ENCODE results near the gene CAPN12.

CAPN12 gene

DNA sequence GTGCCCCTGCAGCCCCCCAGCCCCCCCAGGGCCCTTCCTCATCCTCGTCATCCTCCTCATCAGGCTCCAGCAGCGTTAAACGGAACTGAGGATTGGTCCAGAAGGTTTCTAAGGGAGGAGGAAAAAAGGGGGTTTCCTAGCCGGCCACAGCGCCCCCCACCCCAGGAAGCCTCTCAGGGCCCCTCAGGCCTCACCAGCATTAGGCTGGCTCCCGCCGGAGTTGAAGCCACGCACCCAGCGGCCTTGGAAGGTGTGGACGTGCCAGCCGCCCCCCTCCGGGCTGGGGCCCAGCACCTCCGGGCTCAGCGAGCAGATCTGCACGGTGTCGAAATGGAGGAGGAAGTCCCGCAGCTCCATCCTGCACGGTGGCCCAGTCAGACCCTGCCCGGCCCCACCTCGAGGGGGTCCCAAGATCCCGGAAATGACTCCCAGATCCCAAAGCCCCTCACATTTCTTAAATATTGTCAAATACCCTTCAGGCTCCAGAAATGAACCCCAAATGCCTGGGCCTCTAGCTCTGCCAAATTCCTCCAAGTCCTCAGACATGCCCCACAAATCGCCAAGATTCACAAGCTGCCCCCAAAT, 6.9 kb downstream of the CAPN12 start:
- no peak for DNase-seq (ENCODE audit: low spot score)

DNA sequence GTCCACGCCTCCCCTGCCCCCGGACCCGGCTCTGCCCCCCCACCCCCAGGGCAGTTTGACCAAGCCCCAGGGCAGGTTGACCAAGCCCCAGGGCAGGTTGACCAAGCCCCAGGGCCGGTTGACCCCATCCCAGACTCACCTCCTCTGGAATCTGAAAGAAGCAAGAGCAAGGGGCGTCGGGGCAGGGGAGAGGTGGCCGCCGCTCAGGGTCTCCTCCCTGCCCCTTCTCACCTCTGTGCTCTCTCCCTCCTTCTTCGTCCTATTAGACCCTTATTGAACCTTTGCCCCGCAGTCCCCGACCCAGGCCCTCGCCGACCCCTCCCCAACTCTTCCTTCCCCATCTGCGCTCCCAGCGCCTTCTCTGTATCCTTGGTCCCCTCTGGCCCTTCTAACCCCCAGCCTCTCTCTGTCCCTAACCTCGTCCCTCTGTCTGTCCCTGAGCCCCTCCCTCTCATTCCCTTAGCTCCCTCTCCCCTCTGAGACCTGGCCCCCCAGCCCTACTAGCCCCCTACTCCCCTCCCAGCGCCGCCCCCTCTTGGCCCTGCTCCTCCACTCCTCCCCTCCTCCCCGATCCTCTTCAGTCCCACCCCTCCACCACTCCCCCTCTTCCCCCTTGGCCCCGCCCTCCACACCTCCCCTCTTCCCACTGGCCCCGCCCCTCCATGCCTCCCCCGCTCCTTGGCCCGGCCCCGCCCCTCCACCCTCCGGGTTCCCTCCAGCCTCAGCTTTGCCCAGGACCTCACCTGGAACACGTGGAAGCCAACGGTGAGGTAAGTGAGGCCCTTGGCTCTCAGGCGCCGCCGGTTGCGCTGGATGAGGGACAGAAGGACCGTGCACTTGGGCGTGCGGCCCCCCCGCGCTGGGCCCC, 7.6 kb downstream of the CAPN12 start:
- no peak for DNase-seq (ENCODE audit: low spot score)

DNA sequence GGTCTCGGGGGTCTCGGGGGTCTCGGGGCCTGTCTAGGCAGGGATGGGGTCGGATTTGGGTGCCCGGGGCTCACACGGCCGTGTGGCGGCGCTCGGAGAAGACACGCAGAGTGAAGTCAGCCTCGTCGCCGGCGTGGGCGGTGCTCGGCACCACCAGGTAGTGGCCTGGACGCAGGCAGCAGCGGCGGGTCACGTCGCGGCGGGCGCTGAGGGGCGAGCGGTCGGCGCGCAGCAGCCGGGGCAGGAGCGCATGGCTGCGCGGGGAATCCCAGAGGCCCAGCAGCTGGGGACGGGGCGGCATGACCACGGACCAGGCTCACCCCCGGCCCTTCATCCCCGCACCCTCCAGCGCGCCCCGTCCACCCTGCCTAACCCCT, 8.2 kb downstream of the CAPN12 start:
- no peak for DNase-seq (ENCODE audit: low spot score)

DNA sequence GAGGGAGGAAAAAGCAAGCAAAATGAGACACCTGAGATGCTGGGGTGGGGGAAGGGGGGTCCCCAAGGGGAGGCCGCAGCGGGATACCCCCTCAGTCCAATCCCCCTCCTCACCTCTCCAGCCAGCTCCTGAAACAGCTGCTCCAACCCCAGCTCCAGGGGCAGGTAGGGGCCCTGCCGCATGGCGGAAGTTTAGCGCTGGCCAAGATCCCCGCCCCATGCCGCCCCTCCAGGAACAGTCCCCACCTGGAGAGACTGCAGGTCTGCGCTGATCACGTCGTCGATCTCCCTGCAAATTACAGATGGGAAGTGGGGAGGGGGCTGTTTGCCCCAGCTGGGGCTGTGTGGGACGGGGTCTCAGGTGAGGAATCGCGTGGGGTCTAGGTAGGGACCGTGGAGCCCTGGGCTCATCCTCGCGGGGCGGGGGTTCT, 9.0 kb downstream of the CAPN12 start:
- no peak for DNase-seq (ENCODE audit: low spot score)

DNA sequence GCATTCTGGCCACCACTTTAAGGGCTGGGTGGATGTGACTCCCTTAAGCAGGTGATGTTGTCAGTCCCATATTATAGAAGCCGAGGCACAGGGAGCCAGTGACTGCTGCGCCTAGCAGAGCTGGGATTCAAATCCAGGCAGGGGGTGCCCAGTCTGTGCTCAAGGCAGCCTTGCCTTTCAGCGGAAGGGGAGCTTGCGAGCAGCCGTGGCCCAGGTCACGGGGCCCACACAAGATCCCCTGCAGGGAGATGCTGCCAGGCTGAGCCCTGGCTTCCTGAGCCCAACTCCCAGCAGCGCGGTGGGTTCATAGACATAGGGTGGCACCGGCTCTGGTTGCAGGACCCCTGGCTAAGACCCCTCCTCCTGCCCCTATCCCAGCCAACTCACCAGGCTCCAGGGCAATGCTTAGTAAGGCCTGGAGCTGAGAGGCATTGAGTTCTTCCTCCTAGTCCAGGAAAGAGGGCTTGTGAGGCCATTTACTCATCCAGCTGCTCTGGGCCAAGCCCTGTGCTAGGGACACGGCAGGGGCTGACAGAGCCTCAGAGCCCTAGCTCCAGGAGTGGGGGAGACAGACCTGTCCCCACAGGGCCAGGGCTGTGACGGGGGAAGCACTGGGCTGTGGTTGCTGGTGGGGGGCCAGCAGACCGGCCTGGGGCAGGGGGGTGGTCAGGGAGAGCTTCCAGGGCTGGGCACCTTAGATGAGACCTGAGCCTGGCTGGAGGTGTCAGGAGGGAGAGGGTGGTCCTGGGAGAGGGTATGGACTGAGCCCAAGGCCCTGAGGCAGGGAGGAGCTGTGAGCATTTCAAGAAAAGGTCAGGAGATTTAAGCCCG, 9.6 kb downstream of the CAPN12 start:
- no peak for DNase-seq (ENCODE audit: low spot score)

DNA sequence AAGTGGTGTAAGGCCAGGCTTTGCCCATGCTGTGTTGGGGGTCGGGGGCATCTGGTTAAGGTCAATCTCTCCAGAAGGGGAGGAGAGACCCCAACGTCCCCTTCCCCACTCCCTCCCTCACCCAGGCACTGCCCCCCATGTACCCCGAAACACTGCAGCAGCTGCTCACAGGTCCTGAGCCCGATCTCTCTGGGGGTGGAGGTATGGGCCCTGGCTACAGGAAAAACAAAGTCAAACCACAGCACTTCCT, 10.2 kb downstream of the CAPN12 start:
- DNase-seq (ENCODE audit: low spot score): no peak

DNA sequence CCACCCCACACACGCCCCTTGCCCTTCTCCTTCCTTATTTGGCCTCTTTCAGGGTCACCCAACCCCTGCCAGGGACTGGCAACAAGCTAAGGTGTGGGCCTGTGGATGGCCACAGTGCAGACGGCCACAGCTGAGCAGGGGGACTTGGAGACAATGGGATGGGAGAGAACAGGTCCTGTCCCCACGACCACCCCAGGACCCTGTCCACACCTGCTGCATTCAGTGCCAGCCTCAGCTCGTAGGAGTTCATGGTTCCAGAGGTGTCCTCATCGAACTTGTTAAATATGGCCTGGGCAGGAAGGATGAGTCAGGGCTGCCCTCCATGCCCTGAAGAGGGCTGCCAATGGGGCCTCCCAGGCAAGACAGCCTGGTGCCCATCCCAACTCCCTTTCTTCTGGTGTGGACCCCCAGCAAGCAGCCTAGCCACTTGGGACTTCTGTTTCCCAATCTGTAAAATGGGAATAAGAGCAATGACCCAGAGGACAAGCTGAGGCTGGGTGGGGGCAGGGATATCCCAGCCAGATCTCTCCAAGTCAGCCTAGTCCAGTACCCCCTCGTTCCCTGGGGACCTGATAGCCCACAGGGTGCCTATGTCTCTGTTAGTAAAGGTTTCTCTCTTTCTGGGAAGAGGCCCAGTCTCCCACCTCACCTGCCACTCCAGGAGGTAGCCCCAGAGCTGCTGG, 10.6 kb downstream of the CAPN12 start:
- no peak for DNase-seq (ENCODE audit: low spot score)

DNA sequence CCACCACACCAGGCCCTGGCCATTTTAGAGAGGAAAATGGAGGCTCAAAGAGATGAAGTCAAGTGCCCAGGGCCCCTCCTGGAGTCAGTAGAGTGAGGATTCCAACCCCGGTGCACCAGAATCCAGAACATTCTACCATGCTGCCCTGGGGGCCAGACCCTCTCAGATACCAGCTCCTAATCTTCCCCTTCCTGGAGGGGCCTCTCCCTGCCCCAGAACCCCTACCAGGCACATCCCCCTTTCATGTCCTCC, 11.1 kb downstream of the CAPN12 start:
- DNase-seq (ENCODE audit: low spot score): no peak

DNA sequence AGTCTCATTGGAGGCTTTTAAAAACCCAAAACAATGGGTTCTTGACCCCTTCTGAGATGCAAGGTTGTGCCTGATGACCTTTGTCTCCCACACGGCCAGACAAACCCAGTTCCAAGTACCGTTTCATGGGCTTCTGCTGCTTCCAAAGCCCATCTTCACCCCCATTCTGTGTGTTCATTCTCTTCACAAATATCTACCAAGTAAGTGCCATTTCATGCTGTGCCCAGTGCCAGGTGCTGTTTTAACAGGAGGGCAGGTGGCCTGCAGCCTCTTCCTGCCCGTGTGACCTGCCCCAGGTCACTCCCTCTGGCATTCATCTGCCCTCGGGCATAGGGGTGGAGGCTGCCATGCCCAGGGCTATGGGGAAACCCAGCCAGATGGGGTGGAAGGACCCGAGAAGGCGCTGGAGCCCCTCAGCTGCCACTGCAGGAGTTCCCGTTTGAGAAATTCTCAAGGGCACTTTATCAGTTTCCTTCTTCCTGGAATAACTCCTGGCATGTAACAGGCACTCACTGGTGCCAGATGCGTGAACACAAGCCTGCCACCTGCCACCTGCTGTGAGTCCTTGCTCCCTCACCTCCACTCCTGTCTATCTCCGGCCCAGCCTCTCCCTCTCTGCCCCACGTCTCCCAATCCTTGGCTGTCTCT, 12.5 kb downstream of the CAPN12 start:
- DNase-seq (ENCODE audit: low spot score): no peak

DNA sequence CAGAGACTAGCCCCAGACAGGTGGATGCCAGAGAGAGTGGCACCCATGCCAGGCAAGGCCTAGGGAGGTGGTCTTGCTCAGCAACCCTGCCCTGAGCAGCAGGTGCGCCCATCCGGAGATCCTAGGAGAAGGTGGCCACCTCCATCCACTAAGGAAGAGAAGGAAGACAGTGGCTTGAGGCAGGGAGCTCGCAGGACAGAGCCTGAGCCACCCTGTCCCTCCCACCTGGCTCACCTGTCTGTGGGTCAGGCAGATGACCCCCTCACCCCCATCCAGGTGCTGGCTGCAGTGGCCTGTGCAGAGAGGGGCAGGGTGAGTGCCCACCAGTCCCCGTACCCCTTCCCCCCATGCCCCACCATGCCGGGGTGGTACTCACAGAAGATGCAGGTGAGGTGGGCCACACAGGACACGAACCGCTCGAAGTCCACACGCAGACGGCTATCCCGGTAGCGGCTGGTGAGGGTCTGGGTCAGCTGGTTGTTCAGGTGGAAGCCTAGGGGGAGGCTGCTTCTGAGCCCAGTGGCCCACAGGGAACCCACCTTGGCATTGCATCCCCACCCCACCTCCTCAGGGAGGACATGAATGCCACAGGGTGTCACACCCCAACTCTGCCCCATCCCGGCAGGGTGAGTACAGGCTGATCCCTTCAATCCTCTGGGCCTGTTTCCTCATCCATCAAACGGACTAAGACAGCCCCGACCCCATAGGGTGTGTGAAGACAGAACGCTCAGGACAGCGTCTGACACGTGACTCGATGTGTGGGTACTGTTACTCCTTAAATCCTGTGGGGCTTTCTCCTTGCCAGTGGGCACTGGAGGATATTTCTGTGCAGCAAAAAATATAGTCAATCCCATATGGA, 13.3 kb downstream of the CAPN12 start:
- DNase-seq (ENCODE audit: low spot score): no peak

DNA sequence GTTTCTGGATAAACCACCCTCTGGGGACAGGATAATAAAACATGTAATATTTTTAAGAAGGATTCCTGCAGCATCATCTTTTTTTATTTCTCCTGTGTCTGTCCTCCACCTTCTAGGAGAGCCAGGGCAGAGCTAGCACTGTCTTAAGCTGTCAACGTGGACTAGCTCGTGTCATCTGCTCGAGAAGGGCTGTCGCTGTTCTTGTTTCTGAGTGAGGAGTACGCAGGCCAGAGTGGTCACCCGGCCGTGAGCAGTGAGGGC, 13.9 kb downstream of the CAPN12 start:
- DNase-seq (ENCODE audit: low spot score): no peak

DNA sequence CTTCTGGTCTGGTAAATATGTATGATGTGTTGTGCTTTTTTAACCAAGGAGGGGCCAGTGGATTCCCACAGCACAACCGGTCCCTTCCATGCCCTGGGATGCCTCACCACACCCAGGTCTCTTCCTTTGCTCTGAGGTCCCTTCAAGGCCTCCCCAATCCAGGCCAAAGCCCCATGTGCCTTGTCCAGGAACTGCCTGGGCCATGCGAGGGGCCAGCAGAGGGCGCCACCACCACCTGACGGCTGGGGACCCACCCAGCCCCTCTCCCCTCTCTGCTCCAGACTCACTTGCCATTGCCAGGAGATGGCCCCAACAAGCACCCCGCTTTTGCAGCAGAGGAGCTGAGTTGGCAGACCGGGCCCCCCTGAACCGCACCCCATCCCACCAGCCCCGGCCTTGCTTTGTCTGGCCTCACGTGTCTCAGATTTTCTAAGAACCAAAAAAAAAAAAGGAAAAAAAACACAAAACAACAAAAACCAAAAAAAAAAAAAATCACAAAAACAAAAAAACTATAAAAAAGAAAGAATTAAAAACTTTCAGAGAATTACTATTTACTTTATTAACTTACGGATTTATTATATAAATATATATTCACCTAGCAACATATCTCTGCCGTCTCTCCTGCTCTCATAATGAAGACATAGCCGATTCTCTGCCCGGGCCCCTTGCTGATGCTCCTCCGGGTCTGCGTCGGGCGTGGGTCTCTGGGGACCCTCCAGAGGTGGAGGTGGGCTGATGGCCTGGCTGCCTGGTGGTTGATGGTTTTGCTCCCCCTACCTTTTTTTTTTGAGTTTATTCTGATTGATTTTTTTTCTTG, 14.4 kb downstream of the CAPN12 start:
- no peak for DNase-seq (ENCODE audit: low spot score)

DNA sequence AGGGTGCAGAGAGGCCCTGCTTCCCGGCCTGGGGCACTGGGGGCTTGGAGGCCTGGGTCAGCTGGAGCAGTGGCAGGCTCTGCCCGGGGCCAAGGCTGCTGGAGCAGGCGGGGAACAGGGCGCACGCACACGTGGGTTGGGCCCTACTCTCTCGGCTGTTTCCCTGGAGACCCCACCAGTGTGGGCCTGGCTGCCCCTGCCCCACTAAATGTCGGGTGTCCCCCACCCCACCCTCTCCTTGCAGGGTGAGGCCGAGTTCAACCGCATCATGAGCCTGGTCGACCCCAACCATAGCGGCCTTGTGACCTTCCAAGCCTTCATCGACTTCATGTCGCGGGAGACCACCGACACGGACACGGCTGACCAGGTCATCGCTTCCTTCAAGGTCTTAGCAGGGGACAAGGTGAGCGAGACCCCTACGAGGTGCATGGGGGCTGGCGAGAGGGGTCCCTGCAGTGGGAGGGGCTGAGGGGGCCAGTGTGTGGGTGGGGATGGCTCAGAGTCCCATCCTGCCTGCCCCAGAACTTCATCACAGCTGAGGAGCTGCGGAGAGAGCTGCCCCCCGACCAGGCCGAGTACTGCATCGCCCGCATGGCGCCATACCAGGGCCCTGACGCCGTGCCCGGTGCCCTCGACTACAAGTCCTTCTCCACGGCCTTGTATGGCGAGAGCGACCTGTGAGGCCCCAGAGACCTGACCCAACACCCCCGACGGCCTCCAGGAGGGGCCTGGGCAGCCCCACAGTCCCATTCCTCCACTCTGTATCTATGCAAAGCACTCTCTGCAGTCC, 15.3 kb downstream of the CAPN12 start:
- no peak for DNase-seq (ENCODE audit: low spot score)

DNA sequence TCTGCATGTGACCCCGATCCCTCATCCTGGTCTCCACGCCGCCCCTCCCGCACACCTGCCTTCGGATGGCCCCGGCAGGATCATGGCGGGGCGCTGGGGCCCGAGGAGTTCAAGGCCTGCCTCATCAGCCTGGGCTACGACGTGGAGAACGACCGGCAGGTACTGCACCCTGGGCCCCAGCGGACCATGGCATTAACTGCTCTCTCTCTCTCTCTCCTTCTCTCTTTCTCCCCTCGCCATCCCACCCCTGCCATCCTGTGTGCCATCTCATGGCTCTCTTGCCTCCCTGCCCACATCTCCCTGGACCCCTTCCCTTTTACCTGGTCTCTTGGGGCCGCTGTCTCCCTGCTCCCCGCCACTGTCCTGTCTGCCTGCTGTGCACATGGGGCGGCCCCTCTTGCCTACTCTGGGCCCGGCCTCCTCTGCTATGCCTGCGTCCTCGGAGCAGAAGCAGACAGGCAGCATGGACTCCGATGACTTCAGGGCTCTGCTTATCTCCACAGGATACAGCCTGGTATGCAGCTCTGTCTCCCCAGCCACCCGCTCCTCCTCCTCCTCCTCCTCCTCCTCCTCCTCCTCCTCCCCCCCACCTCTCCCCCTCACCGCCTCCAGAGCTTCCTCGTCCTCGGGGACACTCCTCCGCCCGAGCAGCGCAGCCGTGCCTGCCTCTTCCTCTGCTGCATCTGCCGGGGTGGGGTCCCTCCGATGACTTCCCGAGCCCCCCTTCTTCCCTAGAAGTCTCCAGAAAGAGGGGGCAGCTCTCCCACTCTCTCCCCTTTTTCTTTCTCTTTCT, 16.2 kb downstream of the CAPN12 start:
- DNase-seq (ENCODE audit: low spot score): no peak

DNA sequence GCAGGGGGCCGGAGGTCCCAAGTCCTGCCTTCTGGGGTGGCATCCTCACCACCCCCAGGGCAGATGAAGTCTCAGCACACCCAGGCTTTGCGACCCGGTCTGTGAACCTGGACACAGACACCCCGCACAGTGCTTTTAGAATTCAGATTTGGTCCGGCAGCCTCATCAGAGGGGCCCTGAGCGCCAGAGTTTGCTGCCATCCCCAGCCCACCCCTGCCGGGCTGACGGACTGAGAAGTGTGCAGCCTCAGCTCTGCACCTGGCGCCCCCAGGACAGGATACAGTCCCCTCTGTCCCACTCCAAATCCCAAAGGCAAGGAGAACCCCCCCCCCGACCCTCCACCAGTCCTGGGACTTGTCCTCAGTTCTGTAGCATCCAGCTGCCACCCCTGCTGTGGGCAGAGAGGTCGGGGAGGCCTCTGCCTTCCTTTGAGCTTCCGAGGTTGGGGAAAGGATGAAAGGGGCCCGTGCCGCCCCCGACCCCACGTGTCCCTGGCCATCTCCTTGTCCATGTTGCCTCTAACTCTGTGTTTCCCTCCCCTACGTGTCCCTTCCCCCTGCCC, 16.9 kb downstream of the CAPN12 start:
- DNase-seq (ENCODE audit: low spot score): no peak

DNA sequence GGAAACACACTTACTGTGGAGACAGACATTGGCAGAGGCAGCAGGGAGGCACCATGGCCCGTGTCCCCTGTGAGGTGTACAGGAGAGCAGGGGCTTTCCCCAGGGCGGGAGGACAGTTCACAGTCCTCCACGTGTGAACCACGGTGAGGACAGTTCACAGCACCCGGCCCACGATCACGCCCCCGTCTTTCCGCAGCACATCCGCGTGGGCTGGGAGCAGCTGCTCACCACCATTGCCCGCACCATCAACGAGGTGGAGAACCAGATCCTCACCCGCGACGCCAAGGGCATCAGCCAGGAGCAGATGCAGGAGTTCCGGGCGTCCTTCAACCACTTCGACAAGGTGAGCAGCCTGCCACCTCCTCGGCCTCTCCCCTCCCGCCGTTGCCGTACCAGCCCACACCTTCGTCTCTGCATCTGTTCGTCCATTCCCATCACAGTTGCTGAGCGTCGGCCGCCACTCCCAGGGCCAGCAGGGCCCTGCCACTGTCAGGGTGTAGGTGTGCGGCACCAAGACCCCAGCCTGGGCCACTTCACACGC, 17.4 kb downstream of the CAPN12 start:
- DNase-seq (ENCODE audit: low spot score): no peak

DNA sequence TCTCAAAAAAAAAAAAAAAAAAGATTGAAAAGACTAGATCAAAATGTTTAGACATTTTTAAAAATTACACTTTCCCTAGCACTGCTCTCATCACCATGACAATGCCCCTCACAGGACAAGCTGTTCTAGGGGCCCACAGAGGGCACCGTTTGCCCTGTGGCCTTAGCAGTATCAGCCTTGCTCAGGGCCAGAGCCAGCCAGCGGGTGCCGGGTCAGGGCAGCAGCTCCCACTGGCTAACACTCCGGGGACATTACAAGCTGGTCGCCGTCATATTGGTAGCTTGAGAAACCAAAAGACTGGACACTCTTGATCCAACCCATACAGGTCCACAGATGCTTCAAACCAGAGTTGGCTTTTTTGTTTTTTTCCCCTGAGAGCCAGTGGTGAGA, 18.0 kb downstream of the CAPN12 start:
- no peak for DNase-seq (ENCODE audit: low spot score)

DNA sequence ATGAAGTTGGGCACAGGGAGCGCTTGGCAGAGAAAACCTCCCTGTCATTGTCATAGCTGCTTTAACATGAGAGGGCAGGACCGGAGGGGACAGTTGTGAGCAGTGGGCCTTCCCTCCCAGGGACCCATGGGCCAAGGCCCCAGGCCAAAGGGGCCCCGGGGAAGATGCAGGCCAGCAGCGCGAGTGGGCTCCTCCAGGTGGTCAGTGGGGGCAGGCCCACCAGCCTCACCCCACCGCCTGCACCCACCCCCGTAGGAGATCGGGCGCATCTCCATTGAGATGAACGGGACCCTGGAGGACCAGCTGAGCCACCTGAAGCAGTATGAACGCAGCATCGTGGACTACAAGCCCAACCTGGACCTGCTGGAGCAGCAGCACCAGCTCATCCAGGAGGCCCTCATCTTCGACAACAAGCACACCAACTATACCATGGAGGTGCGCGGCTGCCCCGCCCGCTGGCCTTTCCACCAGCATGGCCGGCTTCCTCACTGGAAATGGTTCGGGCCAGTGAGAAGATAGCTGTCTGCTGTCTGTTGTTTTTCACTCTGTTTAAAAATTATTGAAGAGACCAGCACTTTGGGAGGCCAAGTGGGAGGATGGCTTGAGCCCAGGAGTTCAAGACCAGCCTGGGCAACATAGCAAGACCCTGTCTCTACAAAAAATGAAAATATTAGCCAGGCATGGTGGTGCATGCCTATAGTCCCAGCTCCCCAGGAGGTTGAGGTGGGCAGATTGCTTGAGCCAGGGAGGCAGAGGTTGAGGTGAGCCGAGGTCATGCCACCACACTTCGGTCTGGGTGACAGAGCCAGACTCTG, 18.6 kb downstream of the CAPN12 start:
- no peak for DNase-seq (ENCODE audit: low spot score)

All from COLO829 (cell line).